ENCODE results near the gene FAM217B.
"Not testable (repeated sequence)": the region's sequence is repeated elsewhere in the genome, so short reads cannot be mapped to it uniquely, and the experiment has no call there.

FAM217B gene

DNA sequence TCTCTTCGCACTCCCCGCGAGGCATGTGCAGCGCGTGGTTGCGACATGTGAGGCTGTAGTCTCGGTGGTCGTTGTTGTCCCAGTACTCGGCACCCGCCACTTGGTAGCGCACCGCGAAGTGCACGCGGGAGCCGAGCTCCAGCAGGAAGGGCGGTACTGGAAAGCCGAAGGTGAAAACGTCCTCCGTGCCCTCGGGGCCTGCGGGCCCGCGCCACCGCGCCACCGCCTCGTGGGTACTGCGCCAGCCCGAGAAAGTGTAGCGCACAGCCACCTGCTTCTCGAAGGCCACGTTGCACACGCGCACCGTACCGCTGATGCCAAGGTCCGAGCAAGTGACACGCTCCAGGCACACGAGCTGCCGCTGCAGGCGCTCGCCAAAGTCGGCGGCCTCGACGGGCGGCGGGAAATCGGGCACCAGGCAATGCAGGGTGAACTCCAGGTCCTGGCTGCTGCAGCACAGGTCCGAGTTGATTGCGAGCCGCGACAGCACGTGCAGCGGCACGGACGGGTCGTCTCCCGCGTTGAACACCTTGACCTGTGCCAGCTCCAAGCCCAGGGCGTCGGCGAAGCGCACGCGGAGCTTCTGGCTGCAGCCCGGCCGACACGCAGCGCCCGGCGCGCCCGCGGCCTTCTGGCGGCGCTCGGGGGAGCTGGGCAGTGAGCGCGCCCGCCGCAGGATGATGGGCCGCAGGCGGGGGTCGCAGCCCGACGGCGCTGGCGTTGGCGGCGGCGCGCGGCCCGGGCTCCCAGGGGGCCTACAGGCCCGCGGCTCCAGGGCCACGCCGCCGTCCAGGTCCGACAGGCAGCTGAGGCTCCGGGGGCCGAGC is 924 bp upstream of the FAM217B start:
- no peak for DNase-seq

DNA sequence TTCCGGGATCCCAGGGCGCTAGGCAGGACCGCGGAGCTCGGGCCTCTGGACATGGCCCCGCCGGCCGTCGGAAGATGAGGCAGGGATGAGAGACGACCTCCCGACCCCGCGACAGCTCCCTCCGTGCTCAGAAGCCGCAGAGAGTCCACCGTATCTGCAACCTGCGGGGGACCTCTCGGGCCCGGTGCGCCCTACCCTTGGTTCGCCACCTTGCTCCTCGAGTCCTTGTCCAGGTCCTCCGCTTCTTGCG is 385 bp upstream of the FAM217B start:
- no peak for DNase-seq

DNA sequence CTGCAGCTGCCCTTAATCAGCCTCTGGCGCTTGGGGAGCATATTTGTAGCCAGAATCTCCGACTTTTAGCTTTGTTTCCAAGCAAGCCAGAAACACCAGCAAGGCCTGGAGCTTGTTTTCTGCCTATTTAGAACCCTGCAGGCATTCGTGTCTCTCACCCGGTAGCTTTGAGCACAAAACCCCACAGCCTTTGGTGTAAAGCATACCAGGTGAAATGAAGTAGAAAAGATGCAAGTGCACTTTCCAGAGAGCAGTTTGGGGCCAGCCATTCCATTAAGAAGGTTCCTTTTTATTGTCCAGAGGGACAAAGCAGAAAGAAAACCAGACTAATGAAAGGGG is 736 bp downstream of the FAM217B start:
- no peak for DNase-seq

DNA sequence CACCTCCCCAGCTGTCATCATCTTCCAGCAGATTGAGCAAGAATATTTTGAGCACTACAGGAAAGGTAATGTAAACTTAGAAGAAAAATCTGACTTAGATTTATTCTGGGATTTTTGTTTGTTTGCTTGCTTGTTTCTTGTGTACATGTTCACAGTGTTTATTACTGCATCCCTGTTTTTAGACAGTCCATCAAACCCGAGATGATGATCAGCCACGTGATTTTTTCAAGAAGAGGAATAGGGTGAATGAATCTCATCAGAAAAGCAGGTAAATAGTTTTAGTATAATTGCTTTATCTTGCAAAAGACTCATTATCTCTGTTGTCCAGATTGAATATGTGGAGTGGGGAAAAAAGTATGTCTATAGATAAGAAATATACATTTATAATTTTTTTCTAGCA is 2.1 kb downstream of the FAM217B start:
- DNase-seq = no peak

DNA sequence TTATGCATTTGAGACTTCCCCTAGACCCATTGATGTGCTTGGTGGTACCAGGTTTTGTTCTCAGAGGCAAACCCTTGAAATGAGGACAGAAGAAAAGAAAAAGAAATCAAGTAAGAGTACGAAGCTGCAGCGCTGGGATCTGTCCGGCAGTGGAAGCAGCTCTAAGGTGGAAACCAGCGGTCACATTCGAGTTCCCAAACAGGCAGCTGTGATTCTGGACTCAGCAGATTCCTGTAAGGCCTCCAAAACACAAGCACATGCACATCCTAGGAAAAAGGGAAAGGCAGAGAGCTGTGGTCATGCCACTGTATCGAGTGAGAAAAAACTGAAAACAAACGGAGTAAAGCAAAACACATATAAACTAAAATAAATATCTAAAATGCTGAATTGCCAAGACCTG is 4.5 kb downstream of the FAM217B start:
- DNase-seq = no peak

DNA sequence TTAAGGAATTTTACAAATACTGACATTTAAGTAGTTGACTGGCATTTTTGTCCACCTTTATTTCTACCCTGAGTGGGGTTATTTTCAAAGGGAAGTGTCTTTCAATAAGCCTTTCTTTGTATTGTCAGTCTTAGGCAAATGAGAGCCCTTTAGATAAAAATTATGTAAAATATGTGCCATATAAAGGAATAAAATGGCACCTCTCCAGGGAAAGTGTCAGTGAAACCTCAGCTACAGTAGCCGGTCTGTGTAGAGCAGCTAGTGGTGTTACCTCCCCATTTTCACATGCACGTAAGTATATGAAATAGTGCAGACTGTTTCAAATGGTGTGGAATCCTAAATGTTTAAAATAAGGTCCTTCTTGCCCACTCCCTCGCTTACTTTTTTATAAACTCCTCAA is 5.0 kb downstream of the FAM217B start:
- DNase-seq = no peak

DNA sequence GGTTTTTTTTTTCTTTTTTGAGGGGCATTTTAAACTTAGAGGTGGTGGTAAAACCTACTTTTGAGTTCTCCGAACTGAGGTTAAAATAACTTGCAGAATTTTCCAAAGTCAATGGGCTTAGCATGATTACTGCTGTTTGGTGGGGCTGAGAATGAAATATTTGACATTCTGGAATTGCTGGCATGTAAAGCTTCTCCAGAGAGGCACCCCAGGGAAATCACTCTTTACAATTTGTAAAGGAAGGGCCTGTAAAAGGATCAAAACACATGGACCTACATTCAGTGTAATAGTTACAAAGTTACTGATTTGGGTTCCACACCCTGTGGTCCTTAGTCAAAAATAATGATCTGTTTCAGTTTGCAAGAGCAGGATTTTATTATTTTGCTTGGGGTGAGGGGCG is 5.5 kb downstream of the FAM217B start:
- DNase-seq = no peak

DNA sequence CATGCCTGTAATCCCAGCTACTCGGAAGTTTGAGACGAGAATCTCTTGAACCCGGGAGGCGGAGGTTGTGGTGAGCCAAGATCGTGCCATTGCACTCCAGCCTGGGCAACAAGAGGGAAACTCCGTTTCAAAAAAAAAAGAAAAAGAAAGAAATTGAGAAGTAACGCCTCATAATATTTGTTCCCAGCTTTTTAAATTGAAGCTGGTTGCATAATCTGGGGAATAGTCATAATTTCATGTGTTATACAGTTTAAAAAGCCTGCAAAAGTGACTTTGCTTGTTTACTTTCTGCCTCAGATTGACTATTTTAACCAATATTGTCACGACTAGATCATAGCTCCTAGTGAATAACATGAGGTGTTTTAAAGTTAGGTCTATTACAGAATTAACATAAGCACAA is 7.2 kb downstream of the FAM217B start:
- DNase-seq = no peak

DNA sequence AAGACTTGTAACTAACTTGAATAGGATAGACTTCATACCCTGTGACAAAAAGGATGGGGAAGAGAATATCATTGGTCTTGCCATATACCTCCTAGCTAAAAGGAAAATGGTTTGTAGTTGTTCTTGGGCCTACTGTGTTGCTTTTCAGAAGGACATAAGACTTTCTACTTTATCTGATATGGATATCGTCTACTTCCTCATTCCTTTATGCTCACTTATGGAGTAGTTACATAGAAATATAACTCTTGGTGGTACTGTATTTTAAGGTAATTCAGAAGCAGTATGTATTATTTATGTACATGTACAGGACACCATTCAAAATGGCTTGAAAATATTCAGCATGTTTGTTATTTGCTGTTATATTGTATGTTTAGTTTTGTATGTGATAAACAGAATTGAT is 8.0 kb downstream of the FAM217B start:
- DNase-seq = no peak

DNA sequence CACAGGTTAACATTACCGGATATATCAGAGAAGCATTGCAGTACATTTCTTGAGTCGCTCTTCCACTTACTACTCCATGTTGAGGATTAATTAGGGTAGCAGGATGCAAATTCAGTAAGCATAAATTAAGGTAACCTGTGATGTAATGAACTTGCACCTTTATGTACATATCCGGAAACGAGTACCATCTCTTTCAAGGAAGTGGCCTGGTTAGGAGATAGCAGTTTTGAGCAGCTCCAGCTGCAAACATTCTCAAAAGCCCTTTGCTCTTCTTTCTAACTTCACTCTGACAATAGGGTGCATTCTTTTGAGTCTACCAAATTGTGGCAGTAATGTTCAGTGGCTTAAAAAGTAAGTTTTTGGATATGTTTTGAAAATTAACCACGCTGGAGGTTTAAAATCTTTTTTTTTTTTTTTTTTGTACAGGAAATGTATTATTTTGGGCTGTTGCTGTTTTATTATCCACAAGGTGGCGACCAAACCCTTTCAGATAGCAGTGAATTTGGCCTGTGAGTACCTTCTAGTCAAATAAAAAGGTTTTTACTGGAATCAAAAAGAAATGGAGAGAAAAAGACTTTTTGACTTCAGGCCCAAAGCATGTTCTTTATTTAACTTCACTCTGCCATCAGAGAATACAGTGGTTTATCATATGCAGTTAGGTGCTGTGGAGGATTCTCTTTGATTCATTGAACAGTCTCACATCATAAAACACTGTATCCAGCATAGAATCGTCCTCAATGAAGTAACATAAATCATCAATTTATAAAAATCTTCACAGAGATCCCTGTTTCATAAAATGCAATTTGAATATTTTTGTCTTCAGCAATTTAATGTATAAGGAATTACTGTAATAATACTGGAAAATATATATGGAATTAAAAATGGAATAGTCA is 8.9 kb downstream of the FAM217B start:
- no peak for DNase-seq

DNA sequence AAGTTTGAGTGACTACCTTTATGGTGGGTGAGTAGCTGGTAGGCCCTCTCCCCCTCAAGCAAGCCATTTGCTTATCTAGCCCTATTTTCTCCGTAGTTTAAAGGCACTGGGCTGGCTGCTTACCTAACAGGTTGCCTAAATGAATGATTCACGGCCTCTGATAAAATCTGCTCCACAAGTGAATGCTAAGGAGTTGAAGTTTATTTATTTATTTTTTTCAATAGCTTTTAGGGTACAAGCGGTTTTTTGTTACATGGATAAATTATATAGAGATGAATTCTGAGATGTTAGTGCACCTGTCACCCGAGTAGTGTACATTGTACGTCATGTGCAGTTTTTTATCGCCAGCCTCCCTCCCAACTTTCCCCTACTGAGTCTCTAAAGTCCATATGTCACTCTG is 9.7 kb downstream of the FAM217B start:
- no peak for DNase-seq

DNA sequence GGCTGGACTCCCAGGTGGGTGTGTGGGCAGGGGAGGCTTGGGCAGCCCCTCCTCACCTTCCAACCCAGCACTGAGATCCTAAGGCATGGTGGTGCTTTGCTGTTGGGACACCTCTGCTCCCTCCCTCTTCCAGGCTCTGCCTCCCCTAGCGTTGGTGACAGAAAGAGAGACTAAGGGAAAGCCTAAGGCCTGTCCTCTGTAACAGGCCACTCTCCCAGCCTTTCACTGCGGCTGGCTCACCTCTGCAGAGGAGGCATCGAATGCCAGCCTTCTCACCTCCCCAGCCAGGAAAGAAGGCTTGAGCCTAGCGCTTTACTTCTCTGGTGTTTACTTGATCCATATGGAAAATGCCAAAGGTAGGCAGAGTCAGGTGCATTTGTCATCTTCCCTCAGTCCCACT is 14.5 kb downstream of the FAM217B start:
- no peak for DNase-seq

DNA sequence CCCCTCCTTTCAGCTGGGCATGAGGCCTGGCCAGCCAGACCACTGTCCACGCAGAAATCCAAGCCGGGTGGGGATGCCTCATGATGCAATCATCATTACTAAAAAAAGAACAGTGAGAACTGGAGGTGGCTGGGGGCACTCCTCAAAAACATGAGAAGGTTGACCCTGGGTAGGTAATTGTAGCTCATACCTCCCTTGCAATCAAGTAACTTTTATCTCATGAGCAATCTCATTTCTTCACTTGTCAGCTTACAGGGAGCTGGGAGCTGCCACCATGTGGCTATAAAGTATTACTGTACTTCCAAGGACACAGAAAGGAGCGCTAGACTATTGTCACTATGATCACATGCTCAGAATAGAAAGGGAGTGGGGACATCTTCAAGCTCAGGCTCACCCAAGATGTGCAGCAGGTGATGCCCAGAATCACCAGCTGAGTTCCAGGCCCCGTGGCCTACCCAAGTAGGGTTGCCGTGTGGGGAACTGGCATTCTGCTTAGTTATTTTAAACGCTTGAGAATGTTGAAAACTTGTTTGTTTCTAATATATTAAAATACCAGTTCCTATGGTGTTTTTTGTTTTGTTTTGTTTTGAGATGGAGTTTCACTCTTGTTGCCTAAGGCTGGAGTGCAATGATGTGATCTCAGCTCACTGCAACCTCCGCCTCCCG is 15.1 kb downstream of the FAM217B start:
- no peak for DNase-seq

DNA sequence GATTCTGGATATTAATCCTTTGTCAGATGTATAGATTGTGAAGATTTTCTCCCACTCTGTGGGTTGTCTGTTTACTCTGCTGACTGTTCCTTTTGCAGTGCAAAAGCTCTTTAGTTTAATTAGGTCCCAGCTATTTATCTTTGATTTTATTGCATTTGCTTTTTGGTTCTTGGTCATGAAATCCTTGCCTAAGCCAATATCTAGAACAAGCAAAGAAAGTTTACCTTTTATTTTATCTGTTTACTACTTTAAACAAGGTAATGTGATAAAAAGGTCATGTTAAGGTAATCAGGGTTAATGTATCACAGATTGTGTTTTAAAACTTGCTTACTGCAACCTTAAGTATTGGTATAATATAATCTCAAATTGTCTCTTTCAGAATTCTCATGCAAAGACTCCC is 17.4 kb downstream of the FAM217B start:
- not testable (repeated sequence) for DNase-seq

DNA sequence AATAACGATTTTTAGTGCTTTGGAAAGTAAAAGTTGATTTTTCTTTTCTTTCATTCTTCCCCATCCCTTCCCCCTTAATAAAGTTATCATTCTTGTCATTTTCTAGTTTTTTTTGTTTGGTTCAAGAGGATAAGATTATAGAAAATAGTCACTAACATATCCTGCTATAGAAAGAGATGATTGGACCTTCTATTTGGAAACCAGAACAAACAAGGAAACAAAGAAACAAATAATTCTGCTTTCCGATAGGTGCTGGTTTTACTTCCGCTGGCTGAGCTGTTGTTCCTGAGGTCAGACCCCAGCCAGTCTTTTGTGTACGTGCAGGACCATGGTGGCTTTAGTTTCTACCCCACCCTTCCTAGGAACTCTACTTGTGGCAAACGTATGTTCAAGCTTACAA is 17.9 kb downstream of the FAM217B start, which contains the start of gene CDH26:
TSS of gene CDH26 (plus strand) at position 301 of the 400 bp plus-strand sequence. CDS start 304 bp downstream, outside the sequence.
- DNase-seq = no peak

DNA sequence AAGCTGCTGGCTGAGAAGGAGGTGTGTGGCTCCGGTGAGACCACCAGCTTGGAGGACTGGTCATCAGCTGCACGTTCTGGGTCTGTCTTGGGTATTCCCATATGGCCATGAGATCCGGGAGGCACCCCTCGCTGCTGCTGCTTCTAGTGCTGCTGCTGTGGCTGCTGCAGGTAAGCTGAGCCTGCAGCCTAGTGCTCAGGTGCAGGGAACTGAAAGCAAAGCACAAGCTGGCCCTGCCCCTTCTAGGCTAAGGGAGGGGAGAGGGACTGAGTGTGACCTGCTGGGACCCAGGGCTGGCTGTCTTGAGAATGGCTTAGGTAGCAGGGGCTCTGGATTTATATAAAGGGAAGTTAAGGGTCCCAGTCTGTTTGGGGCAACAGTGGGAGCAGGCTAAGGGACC is 18.4 kb downstream of the FAM217B start:
- DNase-seq = no peak

DNA sequence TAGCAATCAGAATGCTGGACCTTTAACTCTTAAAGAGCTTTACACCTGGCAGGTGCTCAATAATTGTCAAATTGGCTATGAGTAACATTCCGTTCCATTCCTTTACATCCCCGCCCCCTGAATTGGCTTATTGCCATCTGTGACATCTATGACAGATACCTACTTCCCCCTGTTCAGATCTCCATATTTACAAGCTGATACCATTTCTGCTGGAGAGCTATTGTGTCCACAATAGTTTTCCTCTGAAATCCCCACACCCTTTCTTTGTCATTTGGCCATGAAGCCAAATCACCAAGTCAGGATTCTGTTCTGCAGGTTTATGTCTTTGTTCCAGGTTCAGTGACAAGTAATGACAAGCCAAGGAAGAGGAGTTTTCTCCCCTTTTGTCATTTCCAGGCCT is 21.2 kb downstream of the FAM217B start:
- DNase-seq = no peak

DNA sequence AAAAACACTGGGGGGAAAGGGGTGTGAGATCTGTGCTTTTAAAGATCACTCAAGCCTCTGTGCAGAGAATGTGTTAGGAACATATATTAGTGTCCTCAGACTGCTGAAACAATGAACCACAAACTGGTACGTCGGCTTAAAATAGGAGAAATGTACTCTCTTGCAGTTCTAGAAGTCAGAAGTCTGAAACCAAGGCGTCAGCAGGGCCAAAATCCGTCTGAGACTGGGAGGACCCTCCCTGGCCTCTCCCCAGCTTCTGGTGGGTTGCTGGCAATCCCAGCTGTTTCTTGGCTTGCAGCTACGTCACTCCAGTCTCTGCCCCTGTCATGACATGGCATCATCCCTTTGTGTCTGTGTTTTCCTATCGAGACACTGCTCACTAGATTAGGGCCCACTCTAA is 22.0 kb downstream of the FAM217B start:
- no peak for DNase-seq

DNA sequence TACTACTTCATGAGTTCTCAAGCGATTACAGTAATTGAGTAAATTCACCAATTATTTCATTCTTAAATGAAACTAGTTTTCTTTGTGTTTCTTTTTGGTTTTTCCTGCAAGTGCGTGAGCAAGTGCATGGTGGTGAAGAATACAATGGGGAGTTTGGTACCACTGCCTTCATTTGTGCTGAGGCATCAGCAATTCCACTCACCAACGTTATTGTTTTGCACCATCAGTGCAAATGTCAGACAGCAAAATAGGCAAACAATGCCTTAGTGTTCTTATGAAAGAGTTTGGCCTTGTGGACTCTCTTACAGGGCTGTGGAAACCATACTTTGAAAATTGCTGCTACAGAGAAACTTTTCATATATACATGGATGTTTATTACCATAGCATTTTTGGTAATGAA is 26.2 kb downstream of the FAM217B start:
- no peak for DNase-seq

DNA sequence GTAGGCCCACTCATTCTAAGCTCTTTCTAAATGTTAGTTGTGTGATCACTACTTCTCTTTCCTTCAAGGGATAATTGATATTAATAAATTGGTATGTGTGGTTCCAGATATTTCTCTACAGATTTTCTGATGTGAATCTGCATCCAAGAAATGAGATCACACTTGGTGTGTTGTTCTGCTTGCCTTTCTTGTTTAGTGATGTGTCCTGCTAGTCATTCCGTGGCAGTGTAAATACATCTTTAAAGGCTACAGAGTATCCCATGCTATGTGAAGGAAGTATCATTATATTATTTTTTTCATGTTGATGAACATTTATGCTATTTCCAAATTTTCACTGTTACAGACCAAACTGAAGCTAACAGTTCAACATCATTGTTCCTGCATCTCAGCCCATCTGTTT is 31.2 kb downstream of the FAM217B start:
- DNase-seq = no peak

DNA sequence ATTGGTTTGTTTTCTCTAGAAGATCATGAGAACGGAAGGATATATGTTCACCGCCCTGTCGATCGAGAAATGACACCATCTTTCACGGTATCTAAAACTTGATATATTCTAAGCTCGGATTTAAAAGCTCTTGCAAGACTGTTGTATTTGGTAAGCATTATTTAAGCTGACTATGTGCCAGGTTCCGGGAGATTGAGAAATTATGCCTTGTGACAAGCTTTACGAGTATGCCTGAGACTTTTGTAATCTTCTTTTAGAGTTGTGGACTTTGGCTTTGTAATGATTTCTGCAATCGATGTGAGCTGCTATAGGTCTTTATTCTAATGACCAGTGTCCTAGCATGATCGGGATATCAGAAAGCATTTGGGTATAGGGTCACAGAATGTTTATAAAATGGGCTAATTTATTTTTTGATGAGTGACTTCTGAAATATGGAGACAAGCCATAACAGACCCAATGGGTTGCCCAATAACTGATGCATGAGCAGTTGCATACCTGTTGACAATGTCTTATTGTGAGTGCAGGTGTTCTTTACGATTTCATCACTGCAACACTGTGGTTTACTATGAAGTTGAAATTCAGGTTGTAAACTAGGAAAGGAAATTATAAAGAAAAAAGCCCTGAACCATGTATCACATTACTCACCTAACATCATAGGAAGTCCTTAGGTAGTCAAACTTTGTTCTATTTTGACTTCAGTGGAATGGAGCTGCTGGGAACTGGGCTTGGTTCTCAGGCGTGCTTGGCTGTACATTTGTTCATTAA is 32.0 kb downstream of the FAM217B start:
- no peak for DNase-seq

DNA sequence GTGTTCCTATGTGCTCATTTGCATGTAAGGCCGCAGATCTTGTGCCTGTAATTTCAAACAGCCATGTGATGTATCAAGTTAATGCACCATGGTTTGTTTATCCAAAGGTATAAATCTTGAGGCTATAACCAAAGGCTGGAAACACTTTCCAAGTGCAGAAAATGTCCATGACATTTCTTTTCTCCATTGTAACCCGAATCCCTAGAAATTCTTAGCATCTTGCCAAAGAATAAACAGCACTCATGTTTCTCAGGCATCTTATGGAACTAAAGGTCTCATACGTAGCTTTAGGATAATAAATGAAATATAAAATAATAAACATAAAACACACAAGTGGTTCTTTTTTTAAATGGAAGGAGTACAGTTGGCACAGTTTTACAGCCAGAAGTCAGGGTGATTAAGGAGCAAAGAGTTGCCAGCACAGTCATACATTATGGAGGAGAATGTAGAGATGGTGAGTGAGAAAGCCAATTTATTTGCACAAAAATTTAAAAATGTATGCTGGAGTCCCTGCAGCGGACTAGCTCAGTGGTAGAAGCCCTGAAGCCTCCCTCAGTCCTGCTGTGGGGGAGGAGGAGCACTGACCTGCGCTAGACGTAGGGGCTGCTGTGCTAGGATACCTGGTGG is 36.1 kb downstream of the FAM217B start:
- DNase-seq = no peak

DNA sequence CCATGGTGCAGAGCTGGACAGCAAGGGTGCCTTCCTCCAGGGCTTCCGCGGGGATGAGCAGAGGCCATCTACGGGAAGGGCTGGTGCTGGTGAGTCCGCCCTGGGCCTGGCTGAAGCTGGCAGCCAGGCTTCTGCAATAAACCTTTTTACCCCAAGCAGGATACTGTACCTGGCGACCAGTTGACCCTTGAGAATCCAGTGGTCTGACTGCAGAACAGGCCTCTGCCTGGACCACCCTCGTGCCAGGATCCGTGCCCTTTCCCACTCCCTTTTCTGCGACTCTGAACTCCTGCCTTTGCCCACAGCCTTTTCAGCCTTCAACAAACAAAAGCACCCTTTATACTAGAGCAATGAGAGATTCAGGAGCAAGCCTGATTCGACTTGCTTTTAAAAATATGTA is 36.9 kb downstream of the FAM217B start:
- DNase-seq = no peak

Measured in NCI-H226 (cell line).